ENCODE measurements around the gene ALCAM. TPM values are rescaled to one million over a fixed set of nuclear protein-coding genes. Genes with fewer than 3 reads are reported as not detected.

The ALCAM gene
- total RNA-seq, 4 donors from 2014 or later, result 23.9 to 45.2 (median 40.5) TPM

GRCh38 chr3:105527535-105527934, 160.8 kb downstream of the ALCAM start:
- no peak for DNase-seq (ENCODE audit: low spot score in 2 of 2)

DNA sequence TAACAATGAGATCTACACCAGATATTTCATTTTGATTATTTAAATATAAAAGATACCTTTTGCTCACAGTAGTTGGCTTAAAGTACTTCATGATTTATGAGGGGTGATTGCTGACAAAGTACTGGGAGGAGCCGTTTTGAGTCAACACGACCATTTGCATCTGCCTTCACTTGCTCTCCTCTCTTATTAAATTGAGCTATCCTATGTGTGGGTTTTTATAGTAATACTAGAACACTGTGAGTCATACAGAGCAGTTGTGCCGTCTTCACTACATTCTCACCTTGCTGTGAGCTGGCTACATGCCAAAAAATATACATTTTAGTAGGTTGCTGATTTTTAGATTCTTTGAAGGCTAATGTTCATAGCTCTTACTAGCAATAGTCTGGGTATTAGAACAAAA, 161.2 kb downstream of the ALCAM start:
- DNase-seq (ENCODE audit: low spot score in 2 of 2), result no peak
- Histone ChIP-seq H3K27me3 (no peaks in the 10 kb centered on the region), H3K4me1 (peaks cover 0 to 3% (median 0%) of the 10 kb centered on the region in 4 donors), H3K4me3 (no peak overlapping the region), H3K27ac (no peak overlapping the region), H3K9me3 (no peaks in the 10 kb centered on the region), H3K36me3 (peaks cover 0 to 9% (median 0%) of the 10 kb centered on the region in 3 donors)
- TF ChIP-seq, protein P1, sequence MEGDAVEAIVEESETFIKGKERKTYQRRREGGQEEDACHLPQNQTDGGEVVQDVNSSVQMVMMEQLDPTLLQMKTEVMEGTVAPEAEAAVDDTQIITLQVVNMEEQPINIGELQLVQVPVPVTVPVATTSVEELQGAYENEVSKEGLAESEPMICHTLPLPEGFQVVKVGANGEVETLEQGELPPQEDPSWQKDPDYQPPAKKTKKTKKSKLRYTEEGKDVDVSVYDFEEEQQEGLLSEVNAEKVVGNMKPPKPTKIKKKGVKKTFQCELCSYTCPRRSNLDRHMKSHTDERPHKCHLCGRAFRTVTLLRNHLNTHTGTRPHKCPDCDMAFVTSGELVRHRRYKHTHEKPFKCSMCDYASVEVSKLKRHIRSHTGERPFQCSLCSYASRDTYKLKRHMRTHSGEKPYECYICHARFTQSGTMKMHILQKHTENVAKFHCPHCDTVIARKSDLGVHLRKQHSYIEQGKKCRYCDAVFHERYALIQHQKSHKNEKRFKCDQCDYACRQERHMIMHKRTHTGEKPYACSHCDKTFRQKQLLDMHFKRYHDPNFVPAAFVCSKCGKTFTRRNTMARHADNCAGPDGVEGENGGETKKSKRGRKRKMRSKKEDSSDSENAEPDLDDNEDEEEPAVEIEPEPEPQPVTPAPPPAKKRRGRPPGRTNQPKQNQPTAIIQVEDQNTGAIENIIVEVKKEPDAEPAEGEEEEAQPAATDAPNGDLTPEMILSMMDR (IDR thresholded peaks at IDR 0.05), result no peak
- no peak for TF ChIP-seq EP300 (IDR thresholded peaks at IDR 0.05)
- TF ChIP-seq POLR2A (IDR thresholded peaks at IDR 0.05), result no peak
- 74 to 82% methylated on average over 3 of the region's 3 CpGs for WGBS, 2 donors

More at GRCh38 chr3:105527535-105527934, 160.8 kb downstream of the ALCAM start:
- peaks cover 0 to 9% (median 0%) of the 10 kb centered on the region in 3 donors for H3K36me3 ChIP-seq
- no peak for TF ChIP-seq POLR2A (IDR thresholded peaks at IDR 0.05)
- TF ChIP-seq, protein P1 (IDR thresholded peaks at IDR 0.05), result no peak
- TF ChIP-seq EP300 (IDR thresholded peaks at IDR 0.05), result no peak
- no peak overlapping the region for H3K27ac ChIP-seq
- no peaks in the 10 kb centered on the region for H3K9me3 ChIP-seq
- peaks cover 0 to 3% (median 0%) of the 10 kb centered on the region in 4 donors for H3K4me1 ChIP-seq
- H3K27me3 ChIP-seq, result no peaks in the 10 kb centered on the region
- H3K4me3 ChIP-seq, result no peak overlapping the region

DNA sequence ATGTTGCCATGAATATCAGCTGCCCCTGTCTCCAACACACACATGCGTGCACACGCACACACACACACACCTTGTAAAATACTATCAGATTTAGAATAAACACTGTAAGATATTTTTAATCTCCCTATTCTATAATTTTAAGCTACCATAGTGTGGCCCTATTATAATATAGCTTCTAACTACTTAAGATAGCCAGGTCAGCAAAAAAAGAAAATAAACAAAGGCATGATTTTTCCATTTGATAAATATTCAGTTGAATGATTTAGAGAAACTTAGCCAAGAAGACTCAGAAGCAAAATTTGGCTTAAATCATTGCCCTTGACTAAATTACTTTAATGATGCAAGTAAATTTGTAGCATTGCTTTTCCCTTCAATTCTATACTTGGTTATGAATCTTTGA, 162.2 kb downstream of the ALCAM start:
- Histone ChIP-seq H3K4me3 (no peak overlapping the region), H3K4me1 (peaks cover 0 to 3% (median 0%) of the 10 kb centered on the region in 4 donors), H3K36me3 (peaks cover 0 to 15% (median 0%) of the 10 kb centered on the region in 3 donors), H3K27ac (no peak overlapping the region), H3K9me3 (no peaks in the 10 kb centered on the region), H3K27me3 (no peaks in the 10 kb centered on the region)
- 96% methylated on average over 2 of the region's 2 CpGs for WGBS, 2 donors
- TF ChIP-seq EP300 (IDR thresholded peaks at IDR 0.05) (no peak), POLR2A (IDR thresholded peaks at IDR 0.05) (no peak)
- TF ChIP-seq, protein P1 (IDR thresholded peaks at IDR 0.05), result no peak
- DNase-seq (ENCODE audit: low spot score in 2 of 2), result no peak

- peaks cover 0 to 3% (median 0%) of the 10 kb centered on the region in 4 donors for H3K4me1 ChIP-seq
- no peaks in the 10 kb centered on the region for H3K9me3 ChIP-seq
- H3K4me3 ChIP-seq, result no peak overlapping the region
- no peaks in the 10 kb centered on the region for H3K27me3 ChIP-seq
- WGBS, 2 donors, result 85 to 97% methylated on average over 1 of the region's 1 CpG
- TF ChIP-seq POLR2A (IDR thresholded peaks at IDR 0.05) (no peak), EP300 (IDR thresholded peaks at IDR 0.05) (no peak)
- TF ChIP-seq, protein P1 (IDR thresholded peaks at IDR 0.05), result no peak
- DNase-seq (ENCODE audit: low spot score in 2 of 2), result no peak
- no peak overlapping the region for H3K27ac ChIP-seq
- peaks cover 0 to 17% (median 0%) of the 10 kb centered on the region in 3 donors for H3K36me3 ChIP-seq
These were observed 162.7 kb downstream of the ALCAM start for GRCh38 chr3:105529456-105529855.

GRCh38 chr3:105532251-105532650, 165.5 kb downstream of the ALCAM start:
- H3K9me3 ChIP-seq, result no peaks in the 10 kb centered on the region
- WGBS, 2 donors, result 93 to 94% methylated on average over 2 of the region's 2 CpGs
- no peak for DNase-seq (ENCODE audit: low spot score in 2 of 2)
- no peak overlapping the region for H3K27ac ChIP-seq
- no peak overlapping the region for H3K4me3 ChIP-seq
- no peaks in the 10 kb centered on the region for H3K27me3 ChIP-seq
- H3K36me3 ChIP-seq, result peaks cover 0 to 17% (median 0%) of the 10 kb centered on the region in 3 donors
- H3K4me1 ChIP-seq, result no peaks in the 10 kb centered on the region
- TF ChIP-seq POLR2A (IDR thresholded peaks at IDR 0.05) (no peak), EP300 (IDR thresholded peaks at IDR 0.05) (no peak)
- TF ChIP-seq, protein P1 (IDR thresholded peaks at IDR 0.05), result no peak
